Erythroblast (primary cell): ENCODE data around the gene PLA2G4C.

Experiments
- GATA1 ChIP-seq: IDR thresholded peaks from 2 replicates; pipeline ENCODE4 v1.6.1; 2011; ENCODE audit warnings: low read depth, mild to moderate bottlenecking, control low read depth, low read length, moderate library complexity
- POLR2A ChIP-seq: IDR thresholded peaks from 2 replicates; pipeline ENCODE4 v1.6.1; 2011; ENCODE audit warnings: mild to moderate bottlenecking, low read length

GRCh38 chr19:48133094-48133493, 22.5 kb upstream of the PLA2G4C start:
- no peak for TF ChIP-seq POLR2A
- no peak for TF ChIP-seq GATA1
